ENCODE data around the gene MPND.
A peak's percentile ranks its signal among the peaks of the same experiment; 100 is the strongest.

Gene MPND, protein sequence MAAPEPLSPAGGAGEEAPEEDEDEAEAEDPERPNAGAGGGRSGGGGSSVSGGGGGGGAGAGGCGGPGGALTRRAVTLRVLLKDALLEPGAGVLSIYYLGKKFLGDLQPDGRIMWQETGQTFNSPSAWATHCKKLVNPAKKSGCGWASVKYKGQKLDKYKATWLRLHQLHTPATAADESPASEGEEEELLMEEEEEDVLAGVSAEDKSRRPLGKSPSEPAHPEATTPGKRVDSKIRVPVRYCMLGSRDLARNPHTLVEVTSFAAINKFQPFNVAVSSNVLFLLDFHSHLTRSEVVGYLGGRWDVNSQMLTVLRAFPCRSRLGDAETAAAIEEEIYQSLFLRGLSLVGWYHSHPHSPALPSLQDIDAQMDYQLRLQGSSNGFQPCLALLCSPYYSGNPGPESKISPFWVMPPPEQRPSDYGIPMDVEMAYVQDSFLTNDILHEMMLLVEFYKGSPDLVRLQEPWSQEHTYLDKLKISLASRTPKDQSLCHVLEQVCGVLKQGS

DNA sequence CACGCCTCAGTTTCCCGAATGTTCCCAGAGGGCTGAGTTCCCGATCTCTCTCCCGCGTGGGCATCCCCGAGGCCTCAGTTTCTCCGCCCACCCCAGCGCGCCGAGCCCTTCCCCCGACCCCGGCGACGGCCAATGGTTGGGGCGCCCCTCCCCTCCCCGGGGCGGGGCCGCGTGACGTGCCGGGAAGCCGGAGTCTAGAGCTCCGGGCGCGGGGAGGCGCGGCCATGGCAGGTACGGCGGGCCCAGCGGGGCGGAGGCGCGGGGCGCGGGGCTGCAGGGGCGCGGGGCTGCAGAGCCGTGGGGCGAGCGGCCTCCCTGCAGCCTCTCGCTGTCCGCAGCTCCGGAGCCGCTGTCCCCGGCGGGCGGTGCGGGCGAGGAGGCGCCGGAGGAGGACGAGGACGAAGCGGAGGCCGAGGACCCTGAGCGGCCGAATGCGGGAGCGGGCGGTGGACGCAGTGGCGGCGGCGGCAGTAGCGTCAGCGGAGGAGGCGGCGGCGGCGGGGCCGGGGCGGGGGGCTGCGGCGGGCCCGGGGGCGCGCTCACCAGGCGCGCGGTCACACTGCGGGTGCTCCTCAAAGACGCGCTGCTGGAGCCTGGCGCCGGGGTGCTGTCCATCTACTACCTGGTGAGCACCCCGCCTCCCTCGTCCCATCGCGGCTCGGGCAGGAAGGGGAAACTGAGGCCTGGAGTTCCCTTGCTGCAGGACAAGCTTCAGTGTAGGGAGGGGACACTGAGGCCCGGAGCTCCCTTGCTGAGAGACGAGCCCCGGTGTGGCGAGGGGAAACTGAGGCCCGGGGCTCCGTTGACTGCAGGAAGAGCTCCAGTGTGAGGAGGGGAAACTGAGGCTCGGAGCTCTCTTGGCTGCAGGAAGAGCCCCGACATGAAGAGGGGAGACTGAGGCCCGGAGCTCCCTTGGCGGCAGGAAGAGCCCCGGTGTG is at the start of gene MPND:
Gene MPND, plus strand, starts transcription at position 193 of the 938 bp plus-strand sequence. Its CDS starts 32 bp downstream, at position 225.
- TF ChIP-seq, protein P1, sequence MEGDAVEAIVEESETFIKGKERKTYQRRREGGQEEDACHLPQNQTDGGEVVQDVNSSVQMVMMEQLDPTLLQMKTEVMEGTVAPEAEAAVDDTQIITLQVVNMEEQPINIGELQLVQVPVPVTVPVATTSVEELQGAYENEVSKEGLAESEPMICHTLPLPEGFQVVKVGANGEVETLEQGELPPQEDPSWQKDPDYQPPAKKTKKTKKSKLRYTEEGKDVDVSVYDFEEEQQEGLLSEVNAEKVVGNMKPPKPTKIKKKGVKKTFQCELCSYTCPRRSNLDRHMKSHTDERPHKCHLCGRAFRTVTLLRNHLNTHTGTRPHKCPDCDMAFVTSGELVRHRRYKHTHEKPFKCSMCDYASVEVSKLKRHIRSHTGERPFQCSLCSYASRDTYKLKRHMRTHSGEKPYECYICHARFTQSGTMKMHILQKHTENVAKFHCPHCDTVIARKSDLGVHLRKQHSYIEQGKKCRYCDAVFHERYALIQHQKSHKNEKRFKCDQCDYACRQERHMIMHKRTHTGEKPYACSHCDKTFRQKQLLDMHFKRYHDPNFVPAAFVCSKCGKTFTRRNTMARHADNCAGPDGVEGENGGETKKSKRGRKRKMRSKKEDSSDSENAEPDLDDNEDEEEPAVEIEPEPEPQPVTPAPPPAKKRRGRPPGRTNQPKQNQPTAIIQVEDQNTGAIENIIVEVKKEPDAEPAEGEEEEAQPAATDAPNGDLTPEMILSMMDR (conservative IDR thresholded peaks at IDR 0.05) = no peak
- peak; percentile 62; the same call in 1 of the 2 replicates for TF ChIP-seq ZFX (IDR thresholded peaks at IDR 0.05)
- peak within 1 kb of the TSS; percentile 76 for H3K27ac ChIP-seq

DNA sequence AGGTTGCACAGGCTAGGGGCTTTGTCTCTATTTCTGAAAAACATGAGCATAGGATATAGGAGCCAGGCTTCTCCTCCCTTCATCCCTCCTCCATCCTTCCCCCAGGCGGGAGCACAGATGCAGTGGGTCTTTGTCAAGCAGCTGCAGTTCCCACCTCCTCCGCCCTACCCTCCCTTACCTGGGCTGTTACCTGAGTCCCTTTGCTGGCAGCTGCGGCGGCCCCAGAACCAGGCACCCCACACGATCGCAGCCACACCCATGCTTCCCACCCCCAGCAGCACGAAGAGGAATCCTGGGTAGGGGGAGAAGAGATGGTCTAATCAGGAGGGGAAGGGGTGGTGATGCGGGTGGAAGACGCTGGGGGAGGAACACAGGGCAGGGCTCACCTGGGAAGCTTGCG is 49.0 kb upstream of the MPND start:
- no peak for TF ChIP-seq ZFX (IDR thresholded peaks at IDR 0.05)
- TF ChIP-seq, protein P1 (conservative IDR thresholded peaks at IDR 0.05) = no peak
- no peak overlapping the region for H3K27ac ChIP-seq

DNA sequence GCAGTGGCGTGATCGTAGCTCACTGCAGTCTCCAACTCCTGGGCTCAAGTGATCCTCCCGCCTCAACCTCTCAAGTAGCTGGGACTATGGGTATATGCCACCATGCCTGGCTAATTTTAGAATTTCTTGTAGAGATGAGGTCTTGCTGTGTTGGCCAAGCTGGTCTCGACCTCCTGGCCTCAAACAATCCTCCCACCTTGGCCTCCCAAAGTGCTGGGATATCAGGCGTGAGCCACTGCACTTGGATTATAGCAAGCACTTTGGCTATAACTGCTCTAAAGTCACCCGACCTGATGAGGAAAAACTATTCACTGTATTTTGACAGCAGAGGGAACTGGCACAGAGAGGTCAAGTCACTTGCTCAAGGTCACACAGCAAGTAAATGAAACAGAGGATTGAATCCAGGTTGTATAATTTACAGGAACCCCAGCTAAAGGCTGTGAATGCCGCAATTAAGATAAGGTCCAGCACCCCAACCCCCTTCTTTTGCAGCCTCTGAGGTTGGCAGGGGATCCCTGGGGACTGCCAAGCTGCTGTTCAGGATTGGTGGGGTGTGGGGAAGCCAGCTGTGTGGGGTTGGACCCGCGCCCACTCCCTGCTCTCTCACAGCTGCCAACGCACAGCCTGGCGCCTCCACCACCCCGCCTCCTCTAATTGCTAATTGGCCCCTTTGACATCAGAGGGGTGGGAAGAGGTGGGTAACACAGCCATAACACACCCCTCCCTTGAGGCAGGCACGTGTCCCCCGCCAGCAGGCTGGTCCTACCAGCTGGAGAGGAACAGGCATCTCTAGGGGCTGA is 47.2 kb upstream of the MPND start:
- TF ChIP-seq, protein P1 (conservative IDR thresholded peaks at IDR 0.05) = no peak
- no peak for TF ChIP-seq ZFX (IDR thresholded peaks at IDR 0.05)
- H3K27ac ChIP-seq = no peak overlapping the region

DNA sequence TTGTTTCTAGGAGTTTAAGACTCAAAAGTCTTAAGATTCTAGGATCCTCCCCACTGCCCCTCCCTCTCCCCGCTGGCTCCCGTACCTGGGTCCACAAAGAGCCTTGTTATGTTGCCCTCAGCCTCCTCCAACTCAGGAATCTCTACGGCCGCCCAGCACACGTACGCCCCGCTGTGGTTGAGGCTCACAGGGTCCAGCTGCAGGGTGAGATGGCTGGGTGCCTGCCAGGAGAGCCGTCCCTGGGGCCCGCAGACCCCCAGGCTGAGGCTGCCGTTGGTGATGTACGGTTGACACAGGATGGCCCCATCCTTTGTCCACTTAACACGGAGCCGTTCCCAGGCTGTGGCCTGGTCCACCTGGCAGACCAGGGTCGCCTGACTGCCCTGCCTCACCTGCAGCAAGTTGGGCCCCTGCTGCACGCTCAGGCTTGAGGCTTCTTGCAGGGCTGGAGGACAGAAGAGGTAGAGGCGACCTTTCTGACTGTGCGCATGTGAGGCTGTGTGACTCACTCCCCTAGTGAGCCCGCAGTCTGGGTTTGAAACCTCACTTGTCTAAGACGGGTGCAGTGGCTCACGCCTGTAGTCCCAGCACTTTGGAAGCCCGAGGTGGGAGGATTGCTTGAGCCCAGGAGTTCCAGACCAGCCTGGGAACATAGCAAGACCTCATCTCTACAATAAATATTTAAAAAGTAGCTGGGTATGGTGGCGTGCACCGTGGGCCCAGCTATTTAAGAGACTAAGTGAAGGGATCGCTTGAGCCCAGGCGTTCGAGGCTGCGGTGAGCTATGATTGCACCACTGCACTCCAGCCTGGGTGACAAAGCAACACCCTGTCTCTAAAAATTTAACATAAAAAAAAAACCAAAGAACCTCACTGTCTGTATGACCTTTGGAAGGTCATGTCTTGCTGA is 45.2 kb upstream of the MPND start:
- H3K27ac ChIP-seq = no peak overlapping the region
- TF ChIP-seq, protein P1 (conservative IDR thresholded peaks at IDR 0.05) = no peak
- no peak for TF ChIP-seq ZFX (IDR thresholded peaks at IDR 0.05)

DNA sequence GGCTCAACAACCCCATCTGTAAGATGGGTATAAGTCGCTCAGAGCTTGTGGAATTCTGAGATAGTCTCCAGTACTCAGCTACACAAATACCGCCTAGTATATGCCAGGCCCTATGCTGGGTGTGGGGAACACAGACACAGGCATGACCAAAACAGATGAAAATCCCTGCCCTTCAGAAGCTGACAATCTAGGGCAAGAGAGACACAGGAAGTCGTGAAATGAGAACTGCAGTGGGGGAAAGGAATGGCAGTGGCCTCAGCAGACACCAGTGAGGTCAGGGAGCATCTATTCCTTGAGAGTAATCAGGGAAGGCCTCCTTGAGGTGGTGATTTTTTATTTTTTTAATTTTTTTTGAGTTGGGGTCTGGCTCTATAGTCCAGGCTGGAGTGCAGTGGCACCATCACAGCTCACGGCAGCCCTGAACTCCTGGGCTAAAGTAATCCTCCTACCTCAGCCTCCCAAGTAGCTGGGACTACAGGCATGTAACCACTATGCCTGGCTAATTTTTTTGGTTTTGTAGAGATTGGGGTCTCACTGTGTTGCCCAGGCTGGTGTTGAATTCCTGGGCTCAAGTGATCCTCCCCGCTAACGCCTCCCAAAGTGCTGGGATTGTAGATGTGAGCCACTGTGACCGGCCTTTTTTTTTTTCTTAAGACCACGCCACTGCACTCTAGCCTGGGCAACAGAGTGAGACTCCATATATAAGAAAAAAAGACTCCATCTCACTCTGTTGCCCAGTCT is 44.4 kb upstream of the MPND start:
- no peak for TF ChIP-seq ZFX (IDR thresholded peaks at IDR 0.05)
- TF ChIP-seq, protein P1 (conservative IDR thresholded peaks at IDR 0.05) = no peak
- H3K27ac ChIP-seq = no peak overlapping the region
